RWPE1 (cell line): Measurements from ENCODE around the gene PRR4.

ENCODE experiments used
- CTCF ChIA-PET: fragments of 350-600 bp; sonication (Branson Sonifier 250); formaldehyde crosslinking; extraction: SDS; loops from one replicate; lab custom pipeline; 2021; lab: Yijun Ruan, JAX
- POLR2A ChIA-PET: fragments of 400-600 bp; formaldehyde crosslinking; extraction: SDS; loops from one replicate; lab custom pipeline; 2020; ENCODE audit warnings: antibody characterized with exemption; ENCODE audit not compliant: low non-redundant PET; lab: Yijun Ruan, JAX
- DNase-seq: peaks from one replicate; pipeline ENCODE4 v3.0.0; 2012; ENCODE audit warnings: low spot score
- H3K27ac ChIP-seq: fragments of 450-650 bp; 2 replicates; pipeline ENCODE4 v1.5.1; 2017
- TF ChIP-seq, protein P1 (sequence below): fragments of 450-650 bp; conservative IDR thresholded peaks from 2 replicates; pipeline ENCODE4 v1.5.1; 2017; ENCODE audit warnings: low read depth, mild to moderate bottlenecking

Gene PRR4

DNA sequence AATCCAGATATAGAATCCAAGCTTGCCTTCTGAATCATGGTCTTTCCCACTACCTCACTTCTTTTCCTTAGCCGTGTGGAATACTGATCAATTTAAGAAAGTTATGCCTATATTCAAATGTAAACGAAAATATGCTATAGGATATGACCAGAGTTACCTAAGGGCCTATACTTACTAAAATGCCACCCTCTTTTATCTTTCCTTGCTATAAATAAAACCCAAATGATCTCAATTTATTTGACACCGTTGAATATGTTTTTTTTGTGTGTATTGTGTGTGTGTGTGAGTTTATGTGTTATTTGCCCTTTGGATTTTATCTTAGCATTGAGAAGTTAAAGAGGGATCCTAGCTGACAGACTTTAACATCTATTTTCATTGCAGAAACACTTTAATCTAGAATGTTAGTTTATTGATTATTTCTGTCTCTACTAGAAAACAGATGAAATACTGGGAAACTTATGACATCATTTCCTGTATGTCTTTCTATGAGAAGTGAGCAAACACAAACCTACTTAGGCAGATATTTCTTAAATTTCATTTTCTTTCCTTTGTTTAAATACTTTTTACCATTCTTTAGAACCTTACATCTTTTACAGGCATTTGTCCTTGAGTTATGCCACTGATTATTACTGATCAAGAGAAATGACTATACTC is 37.3 kb downstream of the PRR4 start:
- H3K27ac ChIP-seq, result no peak overlapping the region
- DNase-seq, result no peak
- TF ChIP-seq, protein P1, sequence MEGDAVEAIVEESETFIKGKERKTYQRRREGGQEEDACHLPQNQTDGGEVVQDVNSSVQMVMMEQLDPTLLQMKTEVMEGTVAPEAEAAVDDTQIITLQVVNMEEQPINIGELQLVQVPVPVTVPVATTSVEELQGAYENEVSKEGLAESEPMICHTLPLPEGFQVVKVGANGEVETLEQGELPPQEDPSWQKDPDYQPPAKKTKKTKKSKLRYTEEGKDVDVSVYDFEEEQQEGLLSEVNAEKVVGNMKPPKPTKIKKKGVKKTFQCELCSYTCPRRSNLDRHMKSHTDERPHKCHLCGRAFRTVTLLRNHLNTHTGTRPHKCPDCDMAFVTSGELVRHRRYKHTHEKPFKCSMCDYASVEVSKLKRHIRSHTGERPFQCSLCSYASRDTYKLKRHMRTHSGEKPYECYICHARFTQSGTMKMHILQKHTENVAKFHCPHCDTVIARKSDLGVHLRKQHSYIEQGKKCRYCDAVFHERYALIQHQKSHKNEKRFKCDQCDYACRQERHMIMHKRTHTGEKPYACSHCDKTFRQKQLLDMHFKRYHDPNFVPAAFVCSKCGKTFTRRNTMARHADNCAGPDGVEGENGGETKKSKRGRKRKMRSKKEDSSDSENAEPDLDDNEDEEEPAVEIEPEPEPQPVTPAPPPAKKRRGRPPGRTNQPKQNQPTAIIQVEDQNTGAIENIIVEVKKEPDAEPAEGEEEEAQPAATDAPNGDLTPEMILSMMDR, result no peak
- POLR2A ChIA-PET, result no interaction called here
- CTCF ChIA-PET, result no interaction called here

- CTCF ChIA-PET, result interaction anchor here (0.6 to 0.8 kb wide), 2 partner anchors 26 to 389 kb away, joined by 3 read pairs; no protein-coding TSS in a partner anchor
- POLR2A ChIA-PET, result no interaction called here
- DNase-seq, result no peak
- TF ChIP-seq, protein P1, result no peak
- H3K27ac ChIP-seq, result no peak within 1 kb of the TSS
These were observed 39.2 kb downstream of the PRR4 start, which contains the start of gene TAS2R9 for GRCh38 chr12:10810068-10810467. TAS2R9 (minus strand) TSS chr12:10810168; CDS start chr12:10810075, 93 bp downstream.

- ChIA-PET CTCF (no interaction called here), POLR2A (no interaction called here)
- H3K27ac ChIP-seq, result no peak within 1 kb of the TSS
- DNase-seq, result no peak
- TF ChIP-seq, protein P1, result no peak
These were observed 42.1 kb downstream of the PRR4 start, which contains the start of gene TAS2R8 for GRCh38 chr12:10807186-10807585. TAS2R8 (minus strand) TSS chr12:10807286; CDS start chr12:10806980, 306 bp downstream.

GRCh38 chr12:10802587-10802986 is 46.7 kb downstream of the PRR4 start, which contains the start of gene TAS2R7:
TAS2R7 (minus strand) TSS chr12:10802627; CDS start chr12:10802570, 57 bp downstream.
- H3K27ac ChIP-seq, result no peak within 1 kb of the TSS
- ChIA-PET POLR2A (no interaction called here), CTCF (no interaction called here)
- no peak for DNase-seq
- TF ChIP-seq, protein P1, result no peak

- DNase-seq, result no peak
- ChIA-PET CTCF (no interaction called here), POLR2A (no interaction called here)
- TF ChIP-seq, protein P1, result no peak
- no peak overlapping the region for H3K27ac ChIP-seq
These were observed 47.5 kb downstream of the PRR4 start for GRCh38 chr12:10801741-10802140.
